ENCODE measurements around the gene ATP2B2. TPM values are rescaled to one million over a fixed set of nuclear protein-coding genes. Genes with fewer than 3 reads are reported as not detected.

ATP2B2 gene
- total RNA-seq, 2 donors from 2014 or later = 0.07 to 0.11 TPM

GRCh38 chr3:10310578-10310977, 194.8 kb downstream of the ATP2B2 start:
- DNase-seq = no peak
- no peaks in the 10 kb centered on the region for H3K27me3 ChIP-seq
- peaks cover 17% of the 10 kb centered on the region for H3K36me3 ChIP-seq
- TF ChIP-seq CTCF (IDR thresholded peaks at IDR 0.05) = no peak
- H3K4me3 ChIP-seq = no peak overlapping the region
- no peaks in the 10 kb centered on the region for H3K4me1 ChIP-seq
- intact Hi-C loops (cut with DNase I) = no loop called here
- no peak overlapping the region for H3K9ac ChIP-seq (ENCODE audit: low read depth in 2 of 2, low read length in 2 of 2)
- H3K27ac ChIP-seq = no peak overlapping the region
- H3K9me3 ChIP-seq = no peaks in the 10 kb centered on the region

- DNase-seq = no peak
- H3K36me3 ChIP-seq = peaks cover 20% of the 10 kb centered on the region
Observed at GRCh38 chr3:10309736-10310135, 195.7 kb downstream of the ATP2B2 start.

GRCh38 chr3:10308678-10309077, 196.7 kb downstream of the ATP2B2 start:
- Histone ChIP-seq H3K4me1 (no peaks in the 10 kb centered on the region), H3K4me3 (no peak overlapping the region), H3K9me3 (no peaks in the 10 kb centered on the region), H3K27ac (no peak overlapping the region), H3K27me3 (no peaks in the 10 kb centered on the region), H3K36me3 (peaks cover 29% of the 10 kb centered on the region), H3K9ac (ENCODE audit: low read depth in 2 of 2, low read length in 2 of 2) (no peak overlapping the region)
- no peak for TF ChIP-seq CTCF (IDR thresholded peaks at IDR 0.05)
- DNase-seq = no peak
- intact Hi-C loops (cut with DNase I) = no loop called here

More at GRCh38 chr3:10309736-10310135, 195.7 kb downstream of the ATP2B2 start:
- no peaks in the 10 kb centered on the region for H3K9me3 ChIP-seq
- no peaks in the 10 kb centered on the region for H3K27me3 ChIP-seq
- no peak for TF ChIP-seq CTCF (IDR thresholded peaks at IDR 0.05)
- H3K4me3 ChIP-seq = no peak overlapping the region
- no peak overlapping the region for H3K9ac ChIP-seq (ENCODE audit: low read depth in 2 of 2, low read length in 2 of 2)
- intact Hi-C loops (cut with DNase I) = no loop called here
- no peaks in the 10 kb centered on the region for H3K4me1 ChIP-seq
- H3K27ac ChIP-seq = no peak overlapping the region

- intact Hi-C loops (cut with DNase I) = no loop called here
- DNase-seq = no peak
- H3K36me3 ChIP-seq = peaks cover 24% of the 10 kb centered on the region
- H3K9ac ChIP-seq (ENCODE audit: low read depth in 2 of 2, low read length in 2 of 2) = no peak overlapping the region
- H3K27ac ChIP-seq = no peak overlapping the region
- TF ChIP-seq CTCF (IDR thresholded peaks at IDR 0.05) = no peak
- no peaks in the 10 kb centered on the region for H3K9me3 ChIP-seq
- no peaks in the 10 kb centered on the region for H3K4me1 ChIP-seq
- no peak overlapping the region for H3K4me3 ChIP-seq
- H3K27me3 ChIP-seq = no peaks in the 10 kb centered on the region
Observed at GRCh38 chr3:10306156-10306555, 199.2 kb downstream of the ATP2B2 start.

- H3K27ac ChIP-seq = no peak overlapping the region
- no peaks in the 10 kb centered on the region for H3K9me3 ChIP-seq
- H3K4me1 ChIP-seq = no peaks in the 10 kb centered on the region
- intact Hi-C loops (cut with DNase I) = no loop called here
- H3K27me3 ChIP-seq = no peaks in the 10 kb centered on the region
- no peak overlapping the region for H3K9ac ChIP-seq (ENCODE audit: low read depth in 2 of 2, low read length in 2 of 2)
- TF ChIP-seq CTCF (IDR thresholded peaks at IDR 0.05) = no peak
- H3K4me3 ChIP-seq = no peak overlapping the region
- H3K36me3 ChIP-seq = peaks cover 24% of the 10 kb centered on the region
- no peak for DNase-seq
Observed at GRCh38 chr3:10305331-10305902, 200.0 kb downstream of the ATP2B2 start.
